ENCODE data around the gene AKAP10. TPM values are rescaled to one million over a fixed set of nuclear protein-coding genes. Genes with fewer than 3 reads are reported as not detected.

The AKAP10 gene
- total RNA-seq, 1 experiment from 2014 or later: 23.3 TPM

GRCh38 chr17:19939993-19940721 is 37.5 kb downstream of the AKAP10 start:
- Histone ChIP-seq H3F3A (ENCODE audit: low read length, unreplicated experiment) (peaks cover 18% of the 10 kb centered on the region), H3K27me3 (ENCODE audit: low read length) (no peaks in the 10 kb centered on the region), H2AFZ (ENCODE audit: low read length) (no peak overlapping the region), H3K9me2 (replicated peaks; ENCODE audit: low read length) (no peaks in the 10 kb centered on the region), H3K4me2 (ENCODE audit: low read length) (peak overlapping the region; percentile 65), H3K27ac (ENCODE audit: low read length) (peak overlapping the region; percentile 67; the same call in 1 of the 2 replicates), H3K9ac (ENCODE audit: low read length) (no peak overlapping the region), H4K20me1 (ENCODE audit: low read length) (peaks cover 17% of the 10 kb centered on the region), H3K79me2 (ENCODE audit: low read length) (peaks cover 46% of the 10 kb centered on the region), H3K4me3 (ENCODE audit: low read length) (no peak overlapping the region), H3K4me1 (ENCODE audit: insufficient read depth, low read length) (peaks cover 43% of the 10 kb centered on the region), H3K36me3 (ENCODE audit: low read depth, low read length) (peaks cover 33% of the 10 kb centered on the region), H3K9me3 (ENCODE audit: low read length) (no peaks in the 10 kb centered on the region)
- ATAC-seq (no peak), DNase-seq (no peak)
- no TSS peak for BruUV-seq (replicated peaks)
- CTCF ChIA-PET: no interaction called here
- TF ChIP-seq EZH2phosphoT487 (IDR thresholded peaks at IDR 0.05; ENCODE audit: borderline replicate concordance, low read length): no peak
- TF ChIP-seq, protein P1, sequence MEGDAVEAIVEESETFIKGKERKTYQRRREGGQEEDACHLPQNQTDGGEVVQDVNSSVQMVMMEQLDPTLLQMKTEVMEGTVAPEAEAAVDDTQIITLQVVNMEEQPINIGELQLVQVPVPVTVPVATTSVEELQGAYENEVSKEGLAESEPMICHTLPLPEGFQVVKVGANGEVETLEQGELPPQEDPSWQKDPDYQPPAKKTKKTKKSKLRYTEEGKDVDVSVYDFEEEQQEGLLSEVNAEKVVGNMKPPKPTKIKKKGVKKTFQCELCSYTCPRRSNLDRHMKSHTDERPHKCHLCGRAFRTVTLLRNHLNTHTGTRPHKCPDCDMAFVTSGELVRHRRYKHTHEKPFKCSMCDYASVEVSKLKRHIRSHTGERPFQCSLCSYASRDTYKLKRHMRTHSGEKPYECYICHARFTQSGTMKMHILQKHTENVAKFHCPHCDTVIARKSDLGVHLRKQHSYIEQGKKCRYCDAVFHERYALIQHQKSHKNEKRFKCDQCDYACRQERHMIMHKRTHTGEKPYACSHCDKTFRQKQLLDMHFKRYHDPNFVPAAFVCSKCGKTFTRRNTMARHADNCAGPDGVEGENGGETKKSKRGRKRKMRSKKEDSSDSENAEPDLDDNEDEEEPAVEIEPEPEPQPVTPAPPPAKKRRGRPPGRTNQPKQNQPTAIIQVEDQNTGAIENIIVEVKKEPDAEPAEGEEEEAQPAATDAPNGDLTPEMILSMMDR (conservative IDR thresholded peaks at IDR 0.05; ENCODE audit: low read depth, low read length): no peak
- TF ChIP-seq EZH2 (IDR thresholded peaks at IDR 0.05; ENCODE audit: low read length, unreplicated experiment): no peak
- intact Hi-C loops (cut with micrococcal nuclease): no loop called here
- POLR2A ChIA-PET (ENCODE audit: unreplicated experiment): no interaction called here

DNA sequence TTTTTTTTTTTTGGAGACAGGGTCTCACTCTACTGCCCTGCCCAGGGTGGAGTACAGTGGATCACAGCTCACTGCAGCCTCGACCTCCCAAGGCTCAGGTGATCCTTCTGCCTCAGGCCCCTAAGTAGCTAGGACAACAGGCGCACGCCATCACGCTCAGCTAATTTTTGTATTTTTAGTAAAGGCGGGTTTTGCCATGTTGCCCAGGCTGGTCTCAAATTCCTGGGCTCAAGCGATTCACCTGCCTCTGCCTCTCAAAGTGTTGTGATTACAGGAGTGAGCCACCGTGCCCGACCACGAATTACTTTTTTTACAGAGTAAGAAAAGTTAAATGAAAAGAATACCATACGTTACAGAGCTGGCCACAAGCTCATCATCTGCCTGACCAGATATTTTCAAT is 38.9 kb downstream of the AKAP10 start:
- H3K27ac ChIP-seq (ENCODE audit: low read length): no peak overlapping the region
- no peak overlapping the region for H3K4me3 ChIP-seq (ENCODE audit: low read length)
- peaks cover 43% of the 10 kb centered on the region for H3K4me1 ChIP-seq (ENCODE audit: insufficient read depth, low read length)
- H3F3A ChIP-seq (ENCODE audit: low read length, unreplicated experiment): peaks cover 18% of the 10 kb centered on the region
- no peaks in the 10 kb centered on the region for H3K9me2 ChIP-seq (replicated peaks; ENCODE audit: low read length)
- no peak for ATAC-seq
- intact Hi-C loops (cut with micrococcal nuclease): no loop called here
- H3K9ac ChIP-seq (ENCODE audit: low read length): no peak overlapping the region
- H4K20me1 ChIP-seq (ENCODE audit: low read length): peaks cover 17% of the 10 kb centered on the region
- TF ChIP-seq, protein P1 (conservative IDR thresholded peaks at IDR 0.05; ENCODE audit: low read depth, low read length): no peak
- TF ChIP-seq EZH2 (IDR thresholded peaks at IDR 0.05; ENCODE audit: low read length, unreplicated experiment) (no peak), EZH2phosphoT487 (IDR thresholded peaks at IDR 0.05; ENCODE audit: borderline replicate concordance, low read length) (no peak)
- peaks cover 40% of the 10 kb centered on the region for H3K36me3 ChIP-seq (ENCODE audit: low read depth, low read length)
- H3K9me3 ChIP-seq (ENCODE audit: low read length): no peaks in the 10 kb centered on the region
- H3K4me2 ChIP-seq (ENCODE audit: low read length): no peak overlapping the region
- H2AFZ ChIP-seq (ENCODE audit: low read length): no peak overlapping the region
- ChIA-PET CTCF (no interaction called here), POLR2A (ENCODE audit: unreplicated experiment) (no interaction called here)
- DNase-seq: no peak
- BruUV-seq (replicated peaks): no TSS peak
- H3K79me2 ChIP-seq (ENCODE audit: low read length): peaks cover 34% of the 10 kb centered on the region
- no peaks in the 10 kb centered on the region for H3K27me3 ChIP-seq (ENCODE audit: low read length)

DNA sequence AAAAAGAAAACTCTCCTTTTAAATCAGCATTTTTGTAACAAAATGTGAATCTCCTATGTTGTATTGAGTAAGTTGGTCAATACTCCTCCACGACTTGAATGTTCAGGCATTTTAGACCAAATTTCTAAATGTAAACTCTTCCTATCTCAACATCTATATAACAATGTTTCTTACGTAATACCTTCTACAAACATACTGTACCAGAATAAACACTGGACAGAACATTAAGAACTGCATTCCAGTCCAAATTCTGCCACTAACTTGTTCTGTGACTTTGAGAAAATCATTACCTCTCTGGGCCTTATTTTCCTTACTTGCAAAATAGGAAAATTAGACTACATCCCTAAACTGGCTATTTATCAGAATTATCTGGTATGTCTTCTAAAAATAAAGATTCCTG is 40.1 kb downstream of the AKAP10 start:
- Histone ChIP-seq H3K4me1 (ENCODE audit: insufficient read depth, low read length) (peaks cover 39% of the 10 kb centered on the region), H3K36me3 (ENCODE audit: low read depth, low read length) (peaks cover 45% of the 10 kb centered on the region), H3K27me3 (ENCODE audit: low read length) (no peaks in the 10 kb centered on the region), H3K9me3 (ENCODE audit: low read length) (no peaks in the 10 kb centered on the region), H3K27ac (ENCODE audit: low read length) (no peak overlapping the region), H2AFZ (ENCODE audit: low read length) (no peak overlapping the region), H3K4me3 (ENCODE audit: low read length) (no peak overlapping the region), H3K9me2 (replicated peaks; ENCODE audit: low read length) (no peaks in the 10 kb centered on the region), H4K20me1 (ENCODE audit: low read length) (peaks cover 20% of the 10 kb centered on the region), H3K4me2 (ENCODE audit: low read length) (no peak overlapping the region), H3K9ac (ENCODE audit: low read length) (no peak overlapping the region), H3K79me2 (ENCODE audit: low read length) (peaks cover 22% of the 10 kb centered on the region), H3F3A (ENCODE audit: low read length, unreplicated experiment) (peaks cover 18% of the 10 kb centered on the region)
- TF ChIP-seq EZH2 (IDR thresholded peaks at IDR 0.05; ENCODE audit: low read length, unreplicated experiment) (no peak), EZH2phosphoT487 (IDR thresholded peaks at IDR 0.05; ENCODE audit: borderline replicate concordance, low read length) (no peak)
- TF ChIP-seq, protein P1 (conservative IDR thresholded peaks at IDR 0.05; ENCODE audit: low read depth, low read length): no peak
- DNase-seq (peak; percentile 62), ATAC-seq (no peak)
- POLR2A ChIA-PET (ENCODE audit: unreplicated experiment): no interaction called here
- intact Hi-C loops (cut with micrococcal nuclease): no loop called here
- CTCF ChIA-PET: no interaction called here
- no TSS peak for BruUV-seq (replicated peaks)

All from PC-3 (cell line).